ENCODE data around the gene CSRP3.

Gene CSRP3

DNA sequence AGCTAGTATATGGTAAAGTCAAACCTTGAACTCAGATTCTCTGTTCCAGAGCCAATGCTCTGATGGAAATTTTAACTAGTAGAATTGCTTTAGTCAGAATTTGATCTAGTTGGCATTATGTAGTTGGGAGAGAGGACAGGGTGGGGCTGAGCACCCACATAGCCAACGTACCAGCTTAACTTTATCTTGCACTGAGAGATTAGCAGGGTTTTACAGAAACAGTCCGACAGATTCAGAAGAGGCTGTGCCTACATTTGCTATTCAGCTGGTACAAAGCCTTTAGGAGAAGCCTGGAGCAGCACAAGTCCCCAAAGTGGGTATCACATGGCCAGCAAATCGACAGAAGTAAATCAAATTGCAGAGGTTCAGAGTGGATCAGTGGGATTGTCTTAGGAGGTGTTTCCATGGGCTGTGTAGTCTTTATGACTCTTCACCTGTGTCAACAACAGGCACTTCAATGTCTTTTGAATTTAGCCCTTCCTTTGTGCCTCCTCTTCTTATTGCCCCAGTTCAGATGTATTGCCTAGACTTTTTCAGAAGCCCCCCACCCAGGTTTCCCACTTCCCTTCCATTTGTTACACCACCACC is 7.3 kb upstream of the CSRP3 start:
- no peak overlapping the region for H3K4me3 ChIP-seq (ENCODE audit: low read depth, low read length)
- no peak for TF ChIP-seq CTCF (IDR thresholded peaks at IDR 0.05; ENCODE audit: low read depth, low read length)
- no peak for TF ChIP-seq POLR2A (IDR thresholded peaks at IDR 0.05; ENCODE audit: extremely low read depth, insufficient read length)
- no peak for TF ChIP-seq MYC (IDR thresholded peaks at IDR 0.05; ENCODE audit: low read depth, low read length)
- TF ChIP-seq, protein P1, sequence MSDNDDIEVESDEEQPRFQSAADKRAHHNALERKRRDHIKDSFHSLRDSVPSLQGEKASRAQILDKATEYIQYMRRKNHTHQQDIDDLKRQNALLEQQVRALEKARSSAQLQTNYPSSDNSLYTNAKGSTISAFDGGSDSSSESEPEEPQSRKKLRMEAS (IDR thresholded peaks at IDR 0.05; ENCODE audit: low read depth, low read length): no peak
- no peak for DNase-seq (ENCODE audit: low read depth)

DNA sequence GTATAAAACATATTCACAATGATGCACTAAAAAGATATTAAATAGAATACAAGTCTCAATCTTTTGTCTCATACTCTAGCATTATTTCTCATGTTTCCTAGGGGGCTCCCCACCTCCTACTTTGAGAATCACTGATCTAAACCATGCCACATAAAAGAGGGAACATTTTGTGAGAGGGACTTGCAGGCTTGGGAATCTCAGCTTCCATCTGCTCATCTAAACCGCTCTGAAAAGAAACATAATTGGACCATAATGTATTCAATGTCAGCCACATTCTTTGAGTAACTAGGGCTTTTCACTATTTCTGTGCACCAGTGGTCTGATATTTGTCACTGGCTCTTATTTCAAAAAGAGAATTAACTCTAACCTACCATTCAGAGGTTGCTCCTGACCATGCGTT is 6.4 kb upstream of the CSRP3 start:
- DNase-seq (ENCODE audit: low read depth): no peak
- no peak overlapping the region for H3K4me3 ChIP-seq (ENCODE audit: low read depth, low read length)
- TF ChIP-seq POLR2A (IDR thresholded peaks at IDR 0.05; ENCODE audit: extremely low read depth, insufficient read length): no peak
- no peak for TF ChIP-seq CTCF (IDR thresholded peaks at IDR 0.05; ENCODE audit: low read depth, low read length)
- TF ChIP-seq, protein P1 (IDR thresholded peaks at IDR 0.05; ENCODE audit: low read depth, low read length): no peak
- TF ChIP-seq MYC (IDR thresholded peaks at IDR 0.05; ENCODE audit: low read depth, low read length): no peak

DNA sequence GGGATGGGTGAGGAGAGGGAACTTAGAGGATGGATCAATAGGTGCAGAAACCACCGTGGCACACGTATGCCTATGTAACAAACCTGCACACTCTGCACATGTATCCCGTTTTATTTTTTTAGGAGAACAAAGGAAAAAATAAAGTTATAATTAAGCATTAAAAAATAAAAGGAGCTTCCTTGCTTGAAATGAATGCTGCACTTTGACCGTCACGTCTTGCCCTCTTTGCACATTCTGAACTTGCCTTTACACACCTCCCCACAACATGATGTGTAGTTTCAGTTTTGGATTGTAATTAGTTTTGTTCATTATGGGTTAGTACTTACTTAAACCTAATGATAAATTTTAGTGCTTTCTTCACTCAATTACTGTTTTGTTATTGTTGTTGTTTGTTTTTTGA is 3.1 kb upstream of the CSRP3 start:
- no peak for DNase-seq (ENCODE audit: low read depth)
- TF ChIP-seq CTCF (IDR thresholded peaks at IDR 0.05; ENCODE audit: low read depth, low read length) (no peak), POLR2A (IDR thresholded peaks at IDR 0.05; ENCODE audit: extremely low read depth, insufficient read length) (no peak), MYC (IDR thresholded peaks at IDR 0.05; ENCODE audit: low read depth, low read length) (no peak)
- TF ChIP-seq, protein P1 (IDR thresholded peaks at IDR 0.05; ENCODE audit: low read depth, low read length): no peak
- H3K4me3 ChIP-seq (ENCODE audit: low read depth, low read length): no peak overlapping the region

- no peak overlapping the region for H3K4me3 ChIP-seq (ENCODE audit: low read depth, low read length)
- DNase-seq (ENCODE audit: low read depth): no peak
- TF ChIP-seq MYC (IDR thresholded peaks at IDR 0.05; ENCODE audit: low read depth, low read length) (no peak), POLR2A (IDR thresholded peaks at IDR 0.05; ENCODE audit: extremely low read depth, insufficient read length) (no peak), CTCF (IDR thresholded peaks at IDR 0.05; ENCODE audit: low read depth, low read length) (no peak)
- TF ChIP-seq, protein P1 (IDR thresholded peaks at IDR 0.05; ENCODE audit: low read depth, low read length): no peak
Measured at GRCh38 chr11:19200410-19201201, 1.2 kb downstream of the CSRP3 start.

GRCh38 chr11:19199771-19200170 is 2.0 kb downstream of the CSRP3 start:
- H3K4me3 ChIP-seq (ENCODE audit: low read depth, low read length): no peak overlapping the region
- DNase-seq (ENCODE audit: low read depth): no peak
- TF ChIP-seq, protein P1 (IDR thresholded peaks at IDR 0.05; ENCODE audit: low read depth, low read length): no peak
- TF ChIP-seq POLR2A (IDR thresholded peaks at IDR 0.05; ENCODE audit: extremely low read depth, insufficient read length) (no peak), MYC (IDR thresholded peaks at IDR 0.05; ENCODE audit: low read depth, low read length) (no peak), CTCF (IDR thresholded peaks at IDR 0.05; ENCODE audit: low read depth, low read length) (no peak)
